CD8-positive, alpha-beta memory T cell (primary cell): ENCODE results near the gene VPS13A. TPM values are rescaled to one million over a fixed set of nuclear protein-coding genes. Genes with fewer than 3 reads are reported as not detected.

Source experiments
- CTCF ChIA-PET: fragments of 350-600 bp; sonication (Branson Sonifier 250); formaldehyde crosslinking; loops from one replicate; lab custom pipeline; 2021; ENCODE audit warnings: antibody characterized with exemption; lab: Charles Lee
- POLR2A ChIA-PET: fragments of 350-600 bp; sonication (Branson Sonifier 250); formaldehyde crosslinking; loops from one replicate; lab custom pipeline; 2021; ENCODE audit warnings: antibody characterized with exemption; lab: Charles Lee
- DNase-seq, 5 donors: peaks; one replicate each; pipeline versions ENCODE4 v3.0.0 to v3.0.0-alpha.2; 2020 to 2022; ENCODE audit warnings: mixed read lengths in 1 of 5
- H3K27ac ChIP-seq: one replicate; pipeline ENCODE4 v1.7.0; 2013; ENCODE audit warnings: low read depth, mild to moderate bottlenecking, low read length, moderate library complexity
- H3K27me3 ChIP-seq: 2 replicates; pipeline ENCODE4 v1.7.0; 2013; ENCODE audit warnings: low read length, mild to moderate bottlenecking; ENCODE audit not compliant: insufficient read depth, poor library complexity, severe bottlenecking
- H3K36me3 ChIP-seq: 2 replicates; pipeline ENCODE4 v1.7.0; 2013; ENCODE audit warnings: mild to moderate bottlenecking, low read length, moderate library complexity; ENCODE audit not compliant: insufficient read depth
- H3K4me1 ChIP-seq: 2 replicates; pipeline ENCODE4 v1.7.0; 2013; ENCODE audit warnings: mild to moderate bottlenecking, low read length, moderate library complexity; ENCODE audit not compliant: insufficient read depth
- H3K4me3 ChIP-seq: 2 replicates; pipeline ENCODE4 v1.7.0; 2013; ENCODE audit warnings: mild to moderate bottlenecking, low read length
- H3K9me3 ChIP-seq: 2 replicates; pipeline ENCODE4 v1.7.0; 2013; ENCODE audit warnings: mild to moderate bottlenecking, low read length
- H3K27ac Mint-ChIP-seq, 8 donors: one replicate each; pipeline ENCODE4 v1.8.0; 2020 to 2021; ENCODE audit warnings: mixed read lengths in 8 of 8, mild to moderate bottlenecking in 6 of 8, inconsistent platforms in 3 of 8, moderate library complexity in 3 of 8
- H3K27me3 Mint-ChIP-seq, 2 donors: one replicate each; pipeline ENCODE4 v1.8.0; 2020 to 2021; ENCODE audit warnings: mixed read lengths in 2 of 2, mild to moderate bottlenecking in 1 of 2, moderate library complexity in 1 of 2
- H3K36me3 Mint-ChIP-seq, 3 donors: one replicate each; pipeline ENCODE4 v1.8.0; 2020 to 2021; ENCODE audit warnings: mixed read lengths in 3 of 3, inconsistent platforms in 1 of 3, mild to moderate bottlenecking in 1 of 3
- H3K4me1 Mint-ChIP-seq, 3 donors: one replicate each; pipeline ENCODE4 v1.8.0; 2020 to 2021; ENCODE audit warnings: mixed read lengths in 3 of 3, inconsistent platforms in 1 of 3, mild to moderate bottlenecking in 1 of 3
- H3K4me3 Mint-ChIP-seq, 7 donors: one replicate each; pipeline ENCODE4 v1.8.0; 2020 to 2021; ENCODE audit warnings: mixed read lengths in 7 of 7, mild to moderate bottlenecking in 6 of 7, moderate library complexity in 4 of 7, inconsistent platforms in 2 of 7
- H3K9me3 Mint-ChIP-seq, 5 donors: one replicate each; pipeline ENCODE4 v1.8.0; 2020 to 2022; ENCODE audit warnings: mixed read lengths in 5 of 5, mild to moderate bottlenecking in 3 of 5, moderate library complexity in 2 of 5, inconsistent platforms in 1 of 5
- polyA plus RNA-seq: library from polyadenylated mRNA; unstranded; fragments of 300-500 nt; fragmentation: Illumina TruSeq; gene quantifications from one replicate; pipeline ENCODE4 v1.2.3, GENCODE V29; 2021
- total RNA-seq, 2 experiments: library from RNA; stranded (reverse); gene quantifications; one replicate each; pipeline ENCODE4 v1.2.3, GENCODE V29; 2021

The VPS13A gene
- total and polyA plus RNA-seq, 3 experiments from 2014 or later, result 4.4 to 29.8 (median 29.7) TPM

DNA sequence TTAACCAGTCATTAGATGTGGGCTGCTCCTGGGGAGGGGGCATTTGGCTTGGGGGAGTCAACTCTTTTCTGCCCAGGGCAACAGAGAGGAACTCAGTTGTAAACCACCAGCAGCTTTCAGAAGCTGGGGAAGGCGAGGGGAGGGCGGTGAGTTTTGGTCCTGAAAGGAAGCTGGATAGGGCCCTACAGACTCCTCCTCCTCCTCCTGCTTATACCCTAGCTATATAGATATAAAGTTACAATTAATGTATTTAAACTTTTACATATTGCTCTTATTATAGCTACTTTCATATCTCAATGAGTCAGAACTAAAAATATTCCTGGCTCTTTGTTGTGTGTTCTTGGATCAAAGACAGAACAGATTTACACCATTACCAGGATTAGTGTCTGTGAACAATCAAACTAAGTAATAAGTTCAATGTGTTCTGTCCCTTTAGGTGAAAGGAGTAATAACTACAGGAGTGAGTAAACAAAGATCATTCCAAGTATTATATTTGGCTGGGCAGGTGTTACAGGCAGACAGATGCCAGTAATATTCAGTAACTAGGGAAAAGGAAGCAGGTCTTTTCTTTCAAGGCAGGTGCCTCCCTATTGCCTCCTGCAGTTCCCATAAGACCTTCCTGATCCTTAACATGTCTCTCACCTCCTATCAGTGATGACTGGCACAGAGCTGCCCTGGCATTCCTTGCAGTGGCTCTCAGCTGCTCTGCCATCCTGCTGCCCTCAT is 20.5 kb upstream of the VPS13A start:
- no peak overlapping the region for H3K4me3 Mint-ChIP-seq

GRCh38 chr9:77158772-77159513 is 18.4 kb upstream of the VPS13A start:
- H3K36me3 Mint-ChIP-seq, result peaks cover 0 to 3% (median 0%) of the 10 kb centered on the region in 3 donors
- H3K27ac Mint-ChIP-seq, result no peak overlapping the region
- peaks cover 7 to 44% of the 10 kb centered on the region in 2 donors for H3K27me3 Mint-ChIP-seq
- Histone ChIP-seq H3K9me3 (no peaks in the 10 kb centered on the region), H3K36me3 (no peaks in the 10 kb centered on the region), H3K4me3 (no peak overlapping the region), H3K4me1 (no peaks in the 10 kb centered on the region), H3K27me3 (peaks cover 3% of the 10 kb centered on the region), H3K27ac (no peak overlapping the region)
- no peak overlapping the region for H3K4me3 Mint-ChIP-seq
- H3K9me3 Mint-ChIP-seq, result no peaks in the 10 kb centered on the region
- no peak for DNase-seq
- ChIA-PET POLR2A (no interaction called here), CTCF (interaction anchor here (2.5 kb wide), 1 partner anchor 8 kb away, joined by 11 read pairs; no protein-coding TSS in a partner anchor)
- H3K4me1 Mint-ChIP-seq, result no peaks in the 10 kb centered on the region

More for the DNA sequence above, 20.5 kb upstream of the VPS13A start:
- no peaks in the 10 kb centered on the region for H3K4me1 Mint-ChIP-seq
- H3K27ac Mint-ChIP-seq, result no peak overlapping the region
- peaks cover 0 to 3% (median 0%) of the 10 kb centered on the region in 3 donors for H3K36me3 Mint-ChIP-seq
- no peaks in the 10 kb centered on the region for H3K9me3 Mint-ChIP-seq
- H3K36me3 ChIP-seq, result no peaks in the 10 kb centered on the region
- POLR2A ChIA-PET, result no interaction called here
- H3K27me3 Mint-ChIP-seq, result peaks cover 6 to 59% of the 10 kb centered on the region in 2 donors
- H3K4me3 ChIP-seq, result no peak overlapping the region
- H3K27me3 ChIP-seq, result peaks cover 3% of the 10 kb centered on the region
- no peak for DNase-seq
- no peaks in the 10 kb centered on the region for H3K4me1 ChIP-seq
- CTCF ChIA-PET, result interaction anchor here (2.5 kb wide), 1 partner anchor 10 kb away, joined by 11 read pairs; no protein-coding TSS in a partner anchor
- H3K27ac ChIP-seq, result no peak overlapping the region
- no peaks in the 10 kb centered on the region for H3K9me3 ChIP-seq

DNA sequence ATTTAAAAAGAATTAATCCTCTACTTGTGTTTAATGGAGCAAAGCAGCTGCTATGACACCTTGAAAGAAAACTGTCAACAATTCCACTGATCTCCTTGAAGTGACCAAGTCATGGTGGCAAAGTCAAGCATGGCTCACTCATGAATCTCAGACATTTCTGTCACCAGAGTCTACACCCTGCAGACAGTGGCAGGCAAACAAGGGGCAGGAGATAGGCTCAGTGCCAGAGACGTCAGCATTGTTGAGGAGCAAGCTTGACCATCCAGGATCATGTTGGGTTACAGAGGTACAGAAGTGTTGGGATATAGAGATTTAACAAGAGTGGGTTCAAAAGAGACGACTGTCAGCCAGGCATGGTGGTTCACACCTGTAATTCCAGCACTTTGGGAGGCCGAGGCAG is 16.1 kb upstream of the VPS13A start:
- DNase-seq, result no peak
- ChIA-PET POLR2A (no interaction called here), CTCF (interaction anchor here (1.5 kb wide), 1 partner anchor 8 kb away, joined by 5 read pairs; no protein-coding TSS in a partner anchor)
- Mint-ChIP-seq H3K4me1 (no peaks in the 10 kb centered on the region), H3K4me3 (no peak overlapping the region), H3K9me3 (no peaks in the 10 kb centered on the region), H3K27me3 (peaks cover 7 to 34% of the 10 kb centered on the region in 2 donors), H3K27ac (no peak overlapping the region), H3K36me3 (no peaks in the 10 kb centered on the region)
- H3K27me3 ChIP-seq, result peaks cover 3% of the 10 kb centered on the region
- no peak overlapping the region for H3K4me3 ChIP-seq
- no peaks in the 10 kb centered on the region for H3K4me1 ChIP-seq
- H3K27ac ChIP-seq, result no peak overlapping the region
- no peaks in the 10 kb centered on the region for H3K36me3 ChIP-seq
- H3K9me3 ChIP-seq, result no peaks in the 10 kb centered on the region

- Histone ChIP-seq H3K4me3 (no peak overlapping the region), H3K36me3 (no peaks in the 10 kb centered on the region), H3K27ac (no peak overlapping the region), H3K4me1 (no peaks in the 10 kb centered on the region), H3K9me3 (no peaks in the 10 kb centered on the region), H3K27me3 (peaks cover 3% of the 10 kb centered on the region)
- Mint-ChIP-seq H3K4me1 (no peaks in the 10 kb centered on the region), H3K27ac (no peak overlapping the region), H3K4me3 (no peak overlapping the region), H3K9me3 (no peaks in the 10 kb centered on the region), H3K36me3 (no peaks in the 10 kb centered on the region), H3K27me3 (peaks cover 7 to 32% of the 10 kb centered on the region in 2 donors)
- DNase-seq, result no peak
- ChIA-PET POLR2A (no interaction called here), CTCF (interaction anchor here (1.4 kb wide), 1 partner anchor 11 kb away, joined by 4 read pairs; no protein-coding TSS in a partner anchor)
Observed at GRCh38 chr9:77161966-77162365, 15.4 kb upstream of the VPS13A start.

- H3K9me3 ChIP-seq, result no peaks in the 10 kb centered on the region
- ChIA-PET POLR2A (no interaction called here), CTCF (interaction anchor here (1.4 kb wide), 1 partner anchor 11 kb away, joined by 4 read pairs; no protein-coding TSS in a partner anchor)
- H3K4me3 ChIP-seq, result no peak overlapping the region
- Mint-ChIP-seq H3K27ac (no peak overlapping the region), H3K4me3 (no peak overlapping the region), H3K9me3 (no peaks in the 10 kb centered on the region), H3K4me1 (no peaks in the 10 kb centered on the region), H3K27me3 (peaks cover 4 to 29% of the 10 kb centered on the region in 2 donors), H3K36me3 (no peaks in the 10 kb centered on the region)
- peaks cover 3% of the 10 kb centered on the region for H3K27me3 ChIP-seq
- no peak for DNase-seq
- H3K36me3 ChIP-seq, result no peaks in the 10 kb centered on the region
- no peak overlapping the region for H3K27ac ChIP-seq
- H3K4me1 ChIP-seq, result no peaks in the 10 kb centered on the region
Observed at GRCh38 chr9:77162366-77162765, 15.0 kb upstream of the VPS13A start.

DNA sequence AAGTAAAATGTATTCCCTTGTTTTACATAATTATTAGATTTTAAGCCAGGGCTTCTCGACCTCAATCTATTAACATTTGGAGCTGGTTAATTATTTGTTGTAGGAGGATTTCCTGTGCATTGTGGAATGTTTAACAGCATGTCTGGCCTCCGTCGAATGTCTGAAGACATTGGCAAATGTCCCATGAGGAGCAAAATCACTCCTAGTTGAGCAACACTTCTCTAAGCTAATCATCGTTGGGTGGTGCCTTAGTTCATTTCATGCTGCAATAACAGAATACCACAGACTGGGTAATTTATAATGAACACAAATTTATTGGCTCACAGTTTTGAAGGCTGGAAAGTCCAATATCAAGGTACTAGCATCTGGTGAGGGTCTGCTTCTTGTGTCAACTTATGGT is 13.4 kb upstream of the VPS13A start:
- Mint-ChIP-seq H3K27ac (no peak overlapping the region), H3K4me1 (no peaks in the 10 kb centered on the region), H3K9me3 (no peaks in the 10 kb centered on the region), H3K27me3 (peaks cover 4 to 19% of the 10 kb centered on the region in 2 donors), H3K4me3 (no peak overlapping the region), H3K36me3 (no peaks in the 10 kb centered on the region)
- POLR2A ChIA-PET, result no interaction called here
- CTCF ChIA-PET, result interaction anchor here (1.7 kb wide), 1 partner anchor 8 kb away, joined by 4 read pairs; no protein-coding TSS in a partner anchor
- DNase-seq, result no peak
- H3K9me3 ChIP-seq, result no peaks in the 10 kb centered on the region
- no peaks in the 10 kb centered on the region for H3K36me3 ChIP-seq
- H3K27ac ChIP-seq, result no peak overlapping the region
- no peak overlapping the region for H3K4me3 ChIP-seq
- no peaks in the 10 kb centered on the region for H3K4me1 ChIP-seq
- H3K27me3 ChIP-seq, result no peaks in the 10 kb centered on the region

GRCh38 chr9:77166193-77166592 is 11.1 kb upstream of the VPS13A start:
- no peak overlapping the region for H3K4me3 ChIP-seq
- H3K4me1 ChIP-seq, result no peaks in the 10 kb centered on the region
- Mint-ChIP-seq H3K27me3 (peaks cover 2 to 4% of the 10 kb centered on the region in 2 donors), H3K27ac (no peak overlapping the region), H3K4me1 (no peaks in the 10 kb centered on the region), H3K4me3 (no peak overlapping the region), H3K9me3 (no peaks in the 10 kb centered on the region), H3K36me3 (no peaks in the 10 kb centered on the region)
- no peak for DNase-seq
- H3K36me3 ChIP-seq, result no peaks in the 10 kb centered on the region
- H3K27ac ChIP-seq, result no peak overlapping the region
- ChIA-PET CTCF (interaction anchor here (1.4 to 4.4 kb wide), 9 partner anchors 9 to 291 kb away, joined by 3 to 25 read pairs (median 7); partner anchors contain the start of gene VPS13A), POLR2A (no interaction called here)
- no peaks in the 10 kb centered on the region for H3K9me3 ChIP-seq
- H3K27me3 ChIP-seq, result no peaks in the 10 kb centered on the region
